Neural progenitor cell (in vitro differentiated cells): ENCODE measurements around the gene MRM3. TPM values are rescaled to one million over a fixed set of nuclear protein-coding genes. Genes with fewer than 3 reads are reported as not detected.

Experiments
- DNase-seq: peaks from one replicate; pipeline ENCODE4 v3.0.0-alpha.2; 2016; ENCODE audit warnings: low spot score
- H2AFZ ChIP-seq: fragments of 200-600 bp; sonication (generic); replicated peaks from 2 replicates; pipeline ENCODE4 v1.6.1; 2016; ENCODE audit warnings: antibody characterized with exemption
- H3F3A ChIP-seq: fragments of 200-600 bp; sonication (generic); 2 replicates; pipeline ENCODE4 v1.6.1; 2016; ENCODE audit warnings: antibody characterized with exemption, low read depth
- H3K27ac ChIP-seq: fragments of 200-600 bp; sonication (generic); 2 replicates; pipeline ENCODE4 v1.5.1; 2016; ENCODE audit warnings: mild to moderate bottlenecking
- H3K27me3 ChIP-seq: fragments of 200-600 bp; sonication (generic); 2 replicates; pipeline ENCODE4 v1.6.1; 2016; ENCODE audit warnings: mild to moderate bottlenecking, moderate library complexity
- H3K36me3 ChIP-seq: fragments of 200-600 bp; sonication (generic); 2 replicates; pipeline ENCODE4 v1.5.1; 2016
- H3K4me1 ChIP-seq: fragments of 200-600 bp; sonication (generic); 2 replicates; pipeline ENCODE4 v1.6.1; 2016; ENCODE audit warnings: mixed run types
- H3K4me2 ChIP-seq: fragments of 200-600 bp; sonication (generic); 2 replicates; pipeline ENCODE4 v1.6.1; 2016
- H3K4me3 ChIP-seq: fragments of 200-600 bp; sonication (generic); 2 replicates; pipeline ENCODE4 v1.5.1; 2016
- H3K79me2 ChIP-seq: fragments of 200-600 bp; sonication (generic); 2 replicates; pipeline ENCODE4 v1.6.1; 2016; ENCODE audit warnings: low read depth
- H3K9ac ChIP-seq: fragments of 200-600 bp; sonication (generic); 2 replicates; pipeline ENCODE4 v1.6.1; 2016
- H3K9me3 ChIP-seq: fragments of 200-600 bp; sonication (generic); 2 replicates; pipeline ENCODE4 v1.5.1; 2016; ENCODE audit warnings: low read depth
- H4K20me1 ChIP-seq: fragments of 200-600 bp; sonication (generic); 2 replicates; pipeline ENCODE4 v1.6.1; 2016; ENCODE audit warnings: low read depth
- H3K27ac Mint-ChIP-seq: 3 replicates; pipeline ENCODE4 v1.8.0; 2021; ENCODE audit warnings: mixed read lengths
- H3K27me3 Mint-ChIP-seq: 2 replicates; pipeline ENCODE4 v1.8.0; 2022; ENCODE audit warnings: low read depth, mild to moderate bottlenecking, inconsistent platforms, moderate library complexity, mixed read lengths; ENCODE audit not compliant: insufficient read depth
- H3K36me3 Mint-ChIP-seq: 3 replicates; pipeline ENCODE4 v1.8.0; 2021; ENCODE audit warnings: mixed read lengths
- H3K4me1 Mint-ChIP-seq: 3 replicates; pipeline ENCODE4 v1.8.0; 2021; ENCODE audit warnings: mixed read lengths
- H3K4me3 Mint-ChIP-seq: 3 replicates; pipeline ENCODE4 v1.8.0; 2021; ENCODE audit warnings: mild to moderate bottlenecking, moderate library complexity, mixed read lengths
- H3K9me3 Mint-ChIP-seq: 3 replicates; pipeline ENCODE4 v1.8.0; 2020; ENCODE audit warnings: mixed read lengths
- CTCF ChIP-seq: fragments of 200-600 bp; sonication (generic); IDR thresholded peaks from 2 replicates; pipeline ENCODE4 v1.5.1; 2017; ENCODE audit warnings: antibody characterized with exemption, mild to moderate bottlenecking
- EZH2 ChIP-seq: fragments of 200-600 bp; sonication (generic); IDR thresholded peaks from 2 replicates; pipeline ENCODE4 v1.6.1; 2017; ENCODE audit warnings: antibody characterized with exemption, mild to moderate bottlenecking, moderate library complexity
- EZH2phosphoT487 ChIP-seq: fragments of 200-600 bp; sonication (generic); IDR thresholded peaks from 2 replicates; pipeline ENCODE4 v1.6.1; 2017; ENCODE audit warnings: antibody characterized with exemption
- total RNA-seq: library from RNA; depleted of rRNA; stranded (reverse); fragments of >200 nt; gene quantifications from 2 replicates; pipeline ENCODE4 v1.2.3, GENCODE V29; 2015; ENCODE audit warnings: low replicate concordance

The MRM3 gene
- total RNA-seq, 1 donor from 2014 or later: 22.3 TPM

GRCh38 chr17:751269-752001, 30.7 kb upstream of the MRM3 start:
- peak; percentile 57 for DNase-seq
- Mint-ChIP-seq H3K4me1 (peaks cover 30% of the 10 kb centered on the region), H3K36me3 (peaks cover 48% of the 10 kb centered on the region), H3K27me3 (peaks cover 9% of the 10 kb centered on the region), H3K27ac (peak overlapping the region; percentile 79), H3K4me3 (peak overlapping the region; percentile 96), H3K9me3 (peaks cover 24% of the 10 kb centered on the region)
- peak overlapping the region; percentile 43 for H3K9ac ChIP-seq
- peaks cover 51% of the 10 kb centered on the region for H3K79me2 ChIP-seq
- H3K27me3 ChIP-seq: no peaks in the 10 kb centered on the region
- no peaks in the 10 kb centered on the region for H3K9me3 ChIP-seq
- TF ChIP-seq CTCF (no peak), EZH2phosphoT487 (no peak), EZH2 (no peak)
- no peak overlapping the region for H3K27ac ChIP-seq
- H3K4me1 ChIP-seq: peaks cover 20% of the 10 kb centered on the region
- peaks cover 8% of the 10 kb centered on the region for H4K20me1 ChIP-seq
- peaks cover 30% of the 10 kb centered on the region for H3F3A ChIP-seq
- peak overlapping the region; percentile 99 for H3K4me2 ChIP-seq
- peak overlapping the region; percentile 14 for H2AFZ ChIP-seq
- H3K4me3 ChIP-seq: peak overlapping the region; percentile 64
- H3K36me3 ChIP-seq: no peaks in the 10 kb centered on the region

GRCh38 chr17:752002-752619, 30.0 kb upstream of the MRM3 start, which contains the start of gene GEMIN4:
GEMIN4 (minus strand) TSS chr17:752264; CDS start chr17:752142, 122 bp downstream.
- DNase-seq: peak; percentile 97
- H3K4me1 ChIP-seq: peaks cover 26% of the 10 kb centered on the region
- no peaks in the 10 kb centered on the region for H3K36me3 ChIP-seq
- H3F3A ChIP-seq: peaks cover 37% of the 10 kb centered on the region
- H3K27ac Mint-ChIP-seq: peak within 1 kb of the TSS; percentile 97
- H3K27me3 ChIP-seq: no peaks in the 10 kb centered on the region
- peak within 1 kb of the TSS; percentile 59 for H2AFZ ChIP-seq
- H3K4me1 Mint-ChIP-seq: peaks cover 30% of the 10 kb centered on the region
- TF ChIP-seq EZH2 (no peak), CTCF (peak; percentile 80), EZH2phosphoT487 (no peak)
- H3K4me2 ChIP-seq: peak within 1 kb of the TSS; percentile 99
- H3K4me3 ChIP-seq: peak within 1 kb of the TSS; percentile 64
- H3K4me3 Mint-ChIP-seq: peak within 1 kb of the TSS; percentile 96
- peaks cover 8% of the 10 kb centered on the region for H4K20me1 ChIP-seq
- peaks cover 9% of the 10 kb centered on the region for H3K27me3 Mint-ChIP-seq
- H3K9me3 Mint-ChIP-seq: peaks cover 24% of the 10 kb centered on the region
- H3K36me3 Mint-ChIP-seq: peaks cover 50% of the 10 kb centered on the region
- no peak within 1 kb of the TSS for H3K27ac ChIP-seq
- H3K9me3 ChIP-seq: no peaks in the 10 kb centered on the region
- peak within 1 kb of the TSS; percentile 43 for H3K9ac ChIP-seq
- peaks cover 47% of the 10 kb centered on the region for H3K79me2 ChIP-seq

GRCh38 chr17:752620-753219, 29.4 kb upstream of the MRM3 start:
- Mint-ChIP-seq H3K4me1 (peaks cover 30% of the 10 kb centered on the region), H3K36me3 (peaks cover 46% of the 10 kb centered on the region), H3K27me3 (peaks cover 9% of the 10 kb centered on the region), H3K27ac (peak overlapping the region; percentile 97), H3K4me3 (peak overlapping the region; percentile 88), H3K9me3 (peaks cover 24% of the 10 kb centered on the region)
- H3K9ac ChIP-seq: peak overlapping the region; percentile 2
- no peak overlapping the region for H3K27ac ChIP-seq
- peaks cover 26% of the 10 kb centered on the region for H3K4me1 ChIP-seq
- no peaks in the 10 kb centered on the region for H3K27me3 ChIP-seq
- H2AFZ ChIP-seq: peak overlapping the region; percentile 59
- peak overlapping the region; percentile 64 for H3K4me3 ChIP-seq
- H3K79me2 ChIP-seq: peaks cover 41% of the 10 kb centered on the region
- DNase-seq: peak; percentile 36
- peak overlapping the region; percentile 99 for H3K4me2 ChIP-seq
- no peak for TF ChIP-seq EZH2phosphoT487
- TF ChIP-seq EZH2: no peak
- no peak for TF ChIP-seq CTCF
- H3K36me3 ChIP-seq: no peaks in the 10 kb centered on the region
- H4K20me1 ChIP-seq: peaks cover 8% of the 10 kb centered on the region
- peaks cover 39% of the 10 kb centered on the region for H3F3A ChIP-seq
- H3K9me3 ChIP-seq: no peaks in the 10 kb centered on the region
